HEK293 (cell line): ENCODE results near the gene RPP25L.
A peak's percentile ranks its signal among the peaks of the same experiment; 100 is the strongest.

Source experiments
- CTCF ChIA-PET: fragments of 350-600 bp; formaldehyde crosslinking; extraction: SDS; loops from one replicate; lab custom pipeline; 2021; ENCODE audit warnings: antibody characterized with exemption; lab: Yijun Ruan, JAX
- POLR2A ChIA-PET: fragments of 300-600 bp; formaldehyde crosslinking; extraction: SDS; loops from one replicate; lab custom pipeline; 2020; ENCODE audit warnings: antibody characterized with exemption, inconsistent platforms; lab: Yijun Ruan, JAX
- H3K27ac ChIP-seq: fragments of 200-500 bp; sonication (Bioruptor generic); 2 replicates; pipeline ENCODE4 v1.5.1; 2014; ENCODE audit warnings: low read depth, low read length, control low read depth, inconsistent platforms; ENCODE audit errors: extremely low read depth
- H3K36me3 ChIP-seq, 2 experiments: fragments of 200-500 bp in 1 of 2; sonication (Bioruptor generic) in 1 of 2; 1 replicate in 1 of 2; 2 replicates in 1 of 2; pipeline ENCODE4 v1.5.1; 2014 to 2017; ENCODE audit warnings: inconsistent platforms in 2 of 2, low read length in 2 of 2; ENCODE audit not compliant: control insufficient read depth in 2 of 2, insufficient read depth in 1 of 2
- H3K4me1 ChIP-seq: fragments of 200-500 bp; sonication (Bioruptor generic); 2 replicates; pipeline ENCODE4 v1.5.1; 2014; ENCODE audit warnings: mild to moderate bottlenecking, low read length, inconsistent platforms; ENCODE audit not compliant: control insufficient read depth, insufficient read depth
- H3K4me3 ChIP-seq: 2 replicates; pipeline ENCODE4 v1.5.1; 2011; ENCODE audit warnings: low read depth, mild to moderate bottlenecking, control low read depth, low read length, moderate library complexity
- H3K9me3 ChIP-seq: fragments of 200-500 bp; sonication (Bioruptor generic); 2 replicates; pipeline ENCODE4 v1.5.1; 2014; ENCODE audit warnings: low read depth, low read length, inconsistent platforms; ENCODE audit not compliant: control insufficient read depth, insufficient read depth
- EGR2 ChIP-seq: fragments of 450-650 bp; formaldehyde crosslinking; IDR thresholded peaks from 2 replicates; pipeline ENCODE4 v1.5.1; 2016; ENCODE audit warnings: low read depth, missing biosample characterization, missing genetic modification characterization
- GLI2 ChIP-seq: fragments of 450-650 bp; formaldehyde crosslinking; IDR thresholded peaks from 2 replicates; pipeline ENCODE4; 2017; ENCODE audit warnings: missing biosample characterization, missing genetic modification characterization, low read depth, borderline replicate concordance
- MYNN ChIP-seq: fragments of 450-650 bp; formaldehyde crosslinking; IDR thresholded peaks from 2 replicates; pipeline ENCODE4 v1.5.1; 2016; ENCODE audit warnings: missing biosample characterization, missing genetic modification characterization, borderline replicate concordance
- ZBTB21 ChIP-seq: fragments of 450-650 bp; formaldehyde crosslinking; IDR thresholded peaks from 2 replicates; pipeline ENCODE4 v1.5.1; 2017; ENCODE audit warnings: missing biosample characterization, missing genetic modification characterization
- ZBTB8A ChIP-seq: fragments of 450-650 bp; formaldehyde crosslinking; IDR thresholded peaks from 2 replicates; pipeline ENCODE4 v1.5.1; 2016; ENCODE audit warnings: missing biosample characterization, missing genetic modification characterization
- ZNF121 ChIP-seq: fragments of 450-650 bp; formaldehyde crosslinking; IDR thresholded peaks from 2 replicates; pipeline ENCODE4 v1.5.1; 2016; ENCODE audit warnings: missing biosample characterization, missing genetic modification characterization
- ZNF132 ChIP-seq: fragments of 450-650 bp; formaldehyde crosslinking; IDR thresholded peaks from 2 replicates; pipeline ENCODE4 v1.5.1; 2017; ENCODE audit warnings: missing biosample characterization, missing genetic modification characterization, borderline replicate concordance
- ZNF133 ChIP-seq: fragments of 450-650 bp; formaldehyde crosslinking; IDR thresholded peaks from 2 replicates; pipeline ENCODE4 v1.5.1; 2016; ENCODE audit warnings: missing biosample characterization, missing genetic modification characterization
- ZNF140 ChIP-seq: fragments of 450-650 bp; formaldehyde crosslinking; IDR thresholded peaks from 2 replicates; pipeline ENCODE4 v1.5.1; 2016; ENCODE audit warnings: missing biosample characterization, missing genetic modification characterization
- ZNF202 ChIP-seq: fragments of 450-650 bp; formaldehyde crosslinking; IDR thresholded peaks from 2 replicates; pipeline ENCODE4 v1.5.1; 2016; ENCODE audit warnings: missing biosample characterization, missing genetic modification characterization, borderline replicate concordance
- ZNF211 ChIP-seq: fragments of 450-650 bp; formaldehyde crosslinking; IDR thresholded peaks from 2 replicates; pipeline ENCODE4 v1.5.1; 2016; ENCODE audit warnings: low read depth, missing biosample characterization, missing genetic modification characterization
- ZNF248 ChIP-seq: fragments of 450-650 bp; formaldehyde crosslinking; IDR thresholded peaks from 2 replicates; pipeline ENCODE4 v1.5.1; 2017; ENCODE audit warnings: missing biosample characterization, missing genetic modification characterization
- ZNF48 ChIP-seq: fragments of 450-650 bp; formaldehyde crosslinking; IDR thresholded peaks from 2 replicates; pipeline ENCODE4 v1.5.1; 2016; ENCODE audit warnings: missing biosample characterization, missing genetic modification characterization
- ZNF596 ChIP-seq: fragments of 450-650 bp; IDR thresholded peaks from 2 replicates; pipeline ENCODE4 v1.5.0; 2018; ENCODE audit warnings: missing biosample characterization, mild to moderate bottlenecking, missing genetic modification characterization, moderate library complexity
- ZNF626 ChIP-seq: fragments of 450-650 bp; sonication (Bioruptor Pico); formaldehyde crosslinking; IDR thresholded peaks from 2 replicates; pipeline ENCODE4 v1.5.1; 2018; ENCODE audit warnings: missing biosample characterization, missing genetic modification characterization, inconsistent platforms
- ZNF670 ChIP-seq: fragments of 450-650 bp; formaldehyde crosslinking; IDR thresholded peaks from 2 replicates; pipeline ENCODE4 v1.5.1; 2016; ENCODE audit warnings: missing biosample characterization, missing genetic modification characterization, low read depth
- ZNF76 ChIP-seq: fragments of 450-650 bp; formaldehyde crosslinking; IDR thresholded peaks from 2 replicates; pipeline ENCODE4; 2016; ENCODE audit warnings: low read depth, missing biosample characterization, missing genetic modification characterization, borderline replicate concordance
- TF ChIP-seq, protein P1 (sequence below): fragments of 450-650 bp; formaldehyde crosslinking; IDR thresholded peaks from 2 replicates; pipeline ENCODE4 v1.5.1; 2016; ENCODE audit warnings: missing biosample characterization, missing genetic modification characterization
- TF ChIP-seq, protein P2 (sequence below): fragments of 450-650 bp; IDR thresholded peaks from 2 replicates; pipeline ENCODE4 v1.5.1; 2018; ENCODE audit warnings: missing biosample characterization, mild to moderate bottlenecking, missing genetic modification characterization
- TF ChIP-seq, protein P3 (sequence below): fragments of 450-650 bp; formaldehyde crosslinking; IDR thresholded peaks from 2 replicates; pipeline ENCODE4 v1.5.1; 2016; ENCODE audit warnings: missing biosample characterization, missing genetic modification characterization

RPP25L gene

GRCh38 chr9:34611251-34611810, 566 bp downstream of the RPP25L start:
- TF ChIP-seq, protein P1, sequence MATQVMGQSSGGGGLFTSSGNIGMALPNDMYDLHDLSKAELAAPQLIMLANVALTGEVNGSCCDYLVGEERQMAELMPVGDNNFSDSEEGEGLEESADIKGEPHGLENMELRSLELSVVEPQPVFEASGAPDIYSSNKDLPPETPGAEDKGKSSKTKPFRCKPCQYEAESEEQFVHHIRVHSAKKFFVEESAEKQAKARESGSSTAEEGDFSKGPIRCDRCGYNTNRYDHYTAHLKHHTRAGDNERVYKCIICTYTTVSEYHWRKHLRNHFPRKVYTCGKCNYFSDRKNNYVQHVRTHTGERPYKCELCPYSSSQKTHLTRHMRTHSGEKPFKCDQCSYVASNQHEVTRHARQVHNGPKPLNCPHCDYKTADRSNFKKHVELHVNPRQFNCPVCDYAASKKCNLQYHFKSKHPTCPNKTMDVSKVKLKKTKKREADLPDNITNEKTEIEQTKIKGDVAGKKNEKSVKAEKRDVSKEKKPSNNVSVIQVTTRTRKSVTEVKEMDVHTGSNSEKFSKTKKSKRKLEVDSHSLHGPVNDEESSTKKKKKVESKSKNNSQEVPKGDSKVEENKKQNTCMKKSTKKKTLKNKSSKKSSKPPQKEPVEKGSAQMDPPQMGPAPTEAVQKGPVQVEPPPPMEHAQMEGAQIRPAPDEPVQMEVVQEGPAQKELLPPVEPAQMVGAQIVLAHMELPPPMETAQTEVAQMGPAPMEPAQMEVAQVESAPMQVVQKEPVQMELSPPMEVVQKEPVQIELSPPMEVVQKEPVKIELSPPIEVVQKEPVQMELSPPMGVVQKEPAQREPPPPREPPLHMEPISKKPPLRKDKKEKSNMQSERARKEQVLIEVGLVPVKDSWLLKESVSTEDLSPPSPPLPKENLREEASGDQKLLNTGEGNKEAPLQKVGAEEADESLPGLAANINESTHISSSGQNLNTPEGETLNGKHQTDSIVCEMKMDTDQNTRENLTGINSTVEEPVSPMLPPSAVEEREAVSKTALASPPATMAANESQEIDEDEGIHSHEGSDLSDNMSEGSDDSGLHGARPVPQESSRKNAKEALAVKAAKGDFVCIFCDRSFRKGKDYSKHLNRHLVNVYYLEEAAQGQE (tag by site-specific recombination) = no peak
- TF ChIP-seq ZNF248 (tag by site-specific recombination) (no peak), ZBTB21 (tag by site-specific recombination) (no peak), ZNF596 (tag by site-specific recombination) (no peak), ZNF48 (tag by site-specific recombination) (no peak), ZNF132 (no peak), ZNF202 (no peak), MYNN (no peak), ZBTB8A (tag by site-specific recombination) (no peak), ZNF121 (tag by site-specific recombination) (no peak), GLI2 (tag by site-specific recombination) (no peak), ZNF76 (no peak), EGR2 (tag by site-specific recombination) (no peak), ZNF140 (no peak), ZNF626 (tag by site-specific recombination) (no peak), ZNF133 (tag by site-specific recombination) (no peak), ZNF670 (tag by site-specific recombination) (no peak), ZNF211 (tag by site-specific recombination) (no peak)
- TF ChIP-seq, protein P2, sequence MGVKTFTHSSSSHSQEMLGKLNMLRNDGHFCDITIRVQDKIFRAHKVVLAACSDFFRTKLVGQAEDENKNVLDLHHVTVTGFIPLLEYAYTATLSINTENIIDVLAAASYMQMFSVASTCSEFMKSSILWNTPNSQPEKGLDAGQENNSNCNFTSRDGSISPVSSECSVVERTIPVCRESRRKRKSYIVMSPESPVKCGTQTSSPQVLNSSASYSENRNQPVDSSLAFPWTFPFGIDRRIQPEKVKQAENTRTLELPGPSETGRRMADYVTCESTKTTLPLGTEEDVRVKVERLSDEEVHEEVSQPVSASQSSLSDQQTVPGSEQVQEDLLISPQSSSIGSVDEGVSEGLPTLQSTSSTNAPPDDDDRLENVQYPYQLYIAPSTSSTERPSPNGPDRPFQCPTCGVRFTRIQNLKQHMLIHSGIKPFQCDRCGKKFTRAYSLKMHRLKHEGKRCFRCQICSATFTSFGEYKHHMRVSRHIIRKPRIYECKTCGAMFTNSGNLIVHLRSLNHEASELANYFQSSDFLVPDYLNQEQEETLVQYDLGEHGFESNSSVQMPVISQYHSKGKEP (tag by site-specific recombination) = no peak
- TF ChIP-seq, protein P3, sequence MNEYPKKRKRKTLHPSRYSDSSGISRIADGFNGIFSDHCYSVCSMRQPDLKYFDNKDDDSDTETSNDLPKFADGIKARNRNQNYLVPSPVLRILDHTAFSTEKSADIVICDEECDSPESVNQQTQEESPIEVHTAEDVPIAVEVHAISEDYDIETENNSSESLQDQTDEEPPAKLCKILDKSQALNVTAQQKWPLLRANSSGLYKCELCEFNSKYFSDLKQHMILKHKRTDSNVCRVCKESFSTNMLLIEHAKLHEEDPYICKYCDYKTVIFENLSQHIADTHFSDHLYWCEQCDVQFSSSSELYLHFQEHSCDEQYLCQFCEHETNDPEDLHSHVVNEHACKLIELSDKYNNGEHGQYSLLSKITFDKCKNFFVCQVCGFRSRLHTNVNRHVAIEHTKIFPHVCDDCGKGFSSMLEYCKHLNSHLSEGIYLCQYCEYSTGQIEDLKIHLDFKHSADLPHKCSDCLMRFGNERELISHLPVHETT (tag by site-specific recombination) = no peak
- Histone ChIP-seq H3K4me3 (peak overlapping the region; percentile 76), H3K4me1 (no peaks in the 10 kb centered on the region), H3K36me3 (peaks cover under 1 to 45% of the 10 kb centered on the region in 2 experiments; a peak in 2 of 3 replicates), H3K27ac (peak overlapping the region; percentile 87), H3K9me3 (no peaks in the 10 kb centered on the region)
- ChIA-PET CTCF (interaction anchor here (0.6 to 10.3 kb wide), 12 partner anchors 9 to 890 kb away, joined by 3 to 164 read pairs (median 3); partner anchors contain the start of genes DCTN3 and SIGMAR1), POLR2A (interaction anchor here (0.6 to 2.4 kb wide), 3 partner anchors 9 to 109 kb away, joined by 3 to 11 read pairs (median 3); partner anchors contain the start of genes DCTN3 and SIGMAR1)
